Measurements from ENCODE around the gene PRAF2.

- TF ChIP-seq CTCF (IDR thresholded peaks at IDR 0.05 in 4 of 5, conservative IDR thresholded peaks at IDR 0.05 in 1 of 5) (no peak), POLR2A (IDR thresholded peaks at IDR 0.05) (no peak)
Observed at GRCh38 chrX:49089553-49089952, 15.8 kb upstream of the PRAF2 start.

All from gastrocnemius medialis (tissue), 4 donors.